DND-41 (cell line): ENCODE measurements around the gene HPS1.

ENCODE experiments used
- EZH2 ChIP-seq: IDR thresholded peaks from 3 replicates; pipeline ENCODE4 v1.6.1; 2012; ENCODE audit warnings: borderline replicate concordance, low read depth, mild to moderate bottlenecking, moderate library complexity, low read length, inconsistent platforms; ENCODE audit not compliant: severe bottlenecking
- TF ChIP-seq, protein P1 (sequence below): IDR thresholded peaks from 2 replicates; pipeline ENCODE4 v1.5.1; 2012; ENCODE audit warnings: borderline replicate concordance, low read length, moderate library complexity, mild to moderate bottlenecking; ENCODE audit not compliant: poor library complexity, severe bottlenecking; ENCODE audit errors: extremely low read depth

DNA sequence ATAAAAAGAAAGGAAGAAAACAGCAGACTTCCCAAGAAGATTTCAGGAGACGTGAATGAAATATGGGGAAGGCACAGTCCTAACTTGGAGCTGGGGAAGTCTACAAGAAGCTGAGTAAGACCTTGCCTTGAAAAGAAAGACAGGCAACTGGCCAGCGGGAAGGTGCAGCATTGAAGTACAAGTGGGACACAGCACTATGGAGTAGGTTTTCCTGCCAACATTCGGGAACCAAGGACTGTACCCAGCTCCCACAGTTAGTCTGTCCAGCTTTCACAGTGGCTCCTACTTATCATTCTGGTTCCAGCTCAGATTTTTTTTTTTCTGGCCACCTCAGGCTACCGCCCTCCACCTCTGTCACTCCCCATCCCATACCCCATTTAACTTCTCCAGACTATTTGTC, 10.0 kb downstream of the HPS1 start:
- TF ChIP-seq, protein P1, sequence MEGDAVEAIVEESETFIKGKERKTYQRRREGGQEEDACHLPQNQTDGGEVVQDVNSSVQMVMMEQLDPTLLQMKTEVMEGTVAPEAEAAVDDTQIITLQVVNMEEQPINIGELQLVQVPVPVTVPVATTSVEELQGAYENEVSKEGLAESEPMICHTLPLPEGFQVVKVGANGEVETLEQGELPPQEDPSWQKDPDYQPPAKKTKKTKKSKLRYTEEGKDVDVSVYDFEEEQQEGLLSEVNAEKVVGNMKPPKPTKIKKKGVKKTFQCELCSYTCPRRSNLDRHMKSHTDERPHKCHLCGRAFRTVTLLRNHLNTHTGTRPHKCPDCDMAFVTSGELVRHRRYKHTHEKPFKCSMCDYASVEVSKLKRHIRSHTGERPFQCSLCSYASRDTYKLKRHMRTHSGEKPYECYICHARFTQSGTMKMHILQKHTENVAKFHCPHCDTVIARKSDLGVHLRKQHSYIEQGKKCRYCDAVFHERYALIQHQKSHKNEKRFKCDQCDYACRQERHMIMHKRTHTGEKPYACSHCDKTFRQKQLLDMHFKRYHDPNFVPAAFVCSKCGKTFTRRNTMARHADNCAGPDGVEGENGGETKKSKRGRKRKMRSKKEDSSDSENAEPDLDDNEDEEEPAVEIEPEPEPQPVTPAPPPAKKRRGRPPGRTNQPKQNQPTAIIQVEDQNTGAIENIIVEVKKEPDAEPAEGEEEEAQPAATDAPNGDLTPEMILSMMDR, result no peak
- TF ChIP-seq EZH2, result no peak
